Gastrocnemius medialis (tissue), 4 donors: ENCODE results near the gene BMI1. TPM values are rescaled to one million over a fixed set of nuclear protein-coding genes. Genes with fewer than 3 reads are reported as not detected.

Experiments
- ATAC-seq, 2 donors: fragments of 150-250 bp; one replicate each; pipeline ENCODE4 v1.9.1; 2016
- DNase-seq, 2 donors: peaks; one replicate each; pipeline ENCODE4 v3.0.0-alpha.2; 2019
- H3K27ac ChIP-seq, 4 donors: fragments of 200-600 bp; sonication (generic); 1 replicate in 1 of 4; 2 replicates in 3 of 4; pipeline ENCODE4 v1.5.1; 2016 to 2018; ENCODE audit warnings: mild to moderate bottlenecking in 2 of 4, moderate library complexity in 1 of 4
- H3K27me3 ChIP-seq, 3 donors: fragments of 200-600 bp; sonication (generic) in 2 of 3; 1 replicate in 1 of 3; 2 replicates in 2 of 3; pipeline versions ENCODE4 v1.5.1 to v1.6.0; 2016 to 2019; ENCODE audit warnings: mild to moderate bottlenecking in 1 of 3, moderate library complexity in 1 of 3
- H3K36me3 ChIP-seq, 2 donors: fragments of 200-600 bp; sonication (generic) in 1 of 2; one replicate each; pipeline ENCODE4 v1.5.1; 2017 to 2018
- H3K4me1 ChIP-seq, 2 donors: fragments of 200-600 bp; sonication (generic) in 1 of 2; one replicate each; pipeline ENCODE4 v1.5.1; 2016 to 2017; ENCODE audit warnings: mild to moderate bottlenecking in 2 of 2
- H3K4me3 ChIP-seq, 4 donors: fragments of 200-600 bp; sonication (generic) in 3 of 4; 1 replicate in 1 of 4; 2 replicates in 3 of 4; pipeline ENCODE4 v1.5.1; 2016 to 2019; ENCODE audit warnings: mild to moderate bottlenecking in 2 of 4
- H3K9me3 ChIP-seq, 3 donors: fragments of 200-600 bp; sonication (generic) in 2 of 3; 1 replicate in 1 of 3; 2 replicates in 2 of 3; pipeline ENCODE4 v1.5.1; 2016 to 2019
- CTCF ChIP-seq, 5 experiments: fragments of 450-650 bp in 3 of 5; fragments of 200-600 bp in 2 of 5; sonication (generic) in 2 of 5; IDR thresholded peaks in 4 of 5; conservative IDR thresholded peaks in 1 of 5; 1 replicate in 4 of 5; 2 replicates in 1 of 5; pipeline ENCODE4 v1.5.1; 2016 to 2019; ENCODE audit warnings: antibody characterized with exemption in 5 of 5, mild to moderate bottlenecking in 3 of 5, moderate library complexity in 3 of 5
- POLR2A ChIP-seq, 2 donors: fragments of 450-650 bp; IDR thresholded peaks; one replicate each; pipeline ENCODE4 v1.6.1; 2017; ENCODE audit warnings: antibody characterized with exemption in 2 of 2, mild to moderate bottlenecking in 2 of 2, moderate library complexity in 2 of 2
- in situ Hi-C, 4 donors: fragments of 200-750 bp; cut with MboI; loops; one replicate each; pipeline versions ENCODE4 v1.15.0 to v1.8.0; 2017; ENCODE audit warnings: low sequenced_read_pairs in 4 of 4
- intact Hi-C: fragments of 100-400 bp; cut with DNase I; formaldehyde crosslinking; loops from one replicate; pipeline ENCODE4 v1.15.1; 2023; ENCODE audit warnings: low total_unique reads
- total RNA-seq, 4 donors: library from RNA; depleted of rRNA; stranded (reverse); fragments of >200 nt; gene quantifications; one replicate each; pipeline versions ENCODE4 v1.1.0 to v1.2.3, GENCODE V29; 2016

The BMI1 gene
- total RNA-seq, 4 donors from 2014 or later: 22.4 to 68.4 (median 57.6) TPM

- H3K9me3 ChIP-seq: no peaks in the 10 kb centered on the region
- peaks cover 2 to 10% of the 10 kb centered on the region in 2 donors for H3K4me1 ChIP-seq
- TF ChIP-seq CTCF (IDR thresholded peaks at IDR 0.05 in 4 of 5, conservative IDR thresholded peaks at IDR 0.05 in 1 of 5) (no peak), POLR2A (IDR thresholded peaks at IDR 0.05) (no peak)
- H3K27ac ChIP-seq: no peak overlapping the region
- intact Hi-C loops (loop anchor here (5.0 kb wide), 1 partner anchor 113 kb away; no protein-coding TSS in a partner anchor), in situ Hi-C loops (no loop called here)
- H3K36me3 ChIP-seq: no peaks in the 10 kb centered on the region
- DNase-seq (no peak), ATAC-seq (no peak)
- peak overlapping the region in 2 of 4 donors; percentile 24 to 45 for H3K4me3 ChIP-seq
- peaks cover 54 to 61% (median 60%) of the 10 kb centered on the region in 3 donors for H3K27me3 ChIP-seq
These were observed 23.9 kb downstream of the BMI1 start for GRCh38 chr10:22344781-22345300.

- intact Hi-C loops (no loop called here), in situ Hi-C loops (no loop called here)
- ATAC-seq: no peak
These were observed 24.6 kb downstream of the BMI1 start, which contains the start of gene SPAG6 for GRCh38 chr10:22345301-22346095. SPAG6 (plus strand) TSS chr10:22345496; CDS start chr10:22345612, 116 bp downstream.

GRCh38 chr10:22346096-22346661 lies 25.3 kb downstream of the BMI1 start:
- Histone ChIP-seq H3K9me3 (no peaks in the 10 kb centered on the region), H3K27me3 (peaks cover 50 to 59% (median 57%) of the 10 kb centered on the region in 3 donors), H3K27ac (no peak overlapping the region), H3K36me3 (no peaks in the 10 kb centered on the region), H3K4me1 (peaks cover 0 to 6% of the 10 kb centered on the region in 2 donors), H3K4me3 (no peak overlapping the region)
- ATAC-seq (no peak), DNase-seq (no peak)
- in situ Hi-C loops (no loop called here), intact Hi-C loops (no loop called here)
- TF ChIP-seq CTCF (IDR thresholded peaks at IDR 0.05 in 4 of 5, conservative IDR thresholded peaks at IDR 0.05 in 1 of 5): no peak
- no peak for TF ChIP-seq POLR2A (IDR thresholded peaks at IDR 0.05)

More at GRCh38 chr10:22345301-22346095, 24.6 kb downstream of the BMI1 start, which contains the start of gene SPAG6:
- Histone ChIP-seq H3K4me1 (peaks cover 0 to 7% of the 10 kb centered on the region in 2 donors), H3K27ac (no peak within 1 kb of the TSS), H3K36me3 (no peaks in the 10 kb centered on the region), H3K4me3 (peak within 1 kb of the TSS in 2 of 4 donors; percentile 24 to 45), H3K9me3 (no peaks in the 10 kb centered on the region), H3K27me3 (peaks cover 52 to 60% (median 59%) of the 10 kb centered on the region in 3 donors)
- no peak for DNase-seq
- no peak for TF ChIP-seq POLR2A (IDR thresholded peaks at IDR 0.05)
- TF ChIP-seq CTCF (IDR thresholded peaks at IDR 0.05 in 4 of 5, conservative IDR thresholded peaks at IDR 0.05 in 1 of 5): no peak

- Histone ChIP-seq H3K27ac (no peak overlapping the region), H3K4me3 (no peak overlapping the region), H3K9me3 (no peaks in the 10 kb centered on the region), H3K27me3 (peaks cover 14 to 23% (median 22%) of the 10 kb centered on the region in 3 donors), H3K36me3 (no peaks in the 10 kb centered on the region), H3K4me1 (no peaks in the 10 kb centered on the region)
- DNase-seq (no peak), ATAC-seq (no peak)
- in situ Hi-C loops: no loop called here
- intact Hi-C loops: no loop called here
- TF ChIP-seq CTCF (IDR thresholded peaks at IDR 0.05 in 4 of 5, conservative IDR thresholded peaks at IDR 0.05 in 1 of 5) (no peak), POLR2A (IDR thresholded peaks at IDR 0.05) (no peak)
These were observed 28.9 kb downstream of the BMI1 start for GRCh38 chr10:22349755-22350154.
